HepG2 (cell line): ENCODE measurements around the gene MCAT. TPM values are rescaled to one million over a fixed set of nuclear protein-coding genes. Genes with fewer than 3 reads are reported as not detected.

Source experiments
- CAMTA2 ChIP-seq: sonication (generic); formaldehyde crosslinking; IDR thresholded peaks from 2 replicates; pipeline ENCODE4 v1.4.0; 2020; ENCODE audit warnings: mild to moderate bottlenecking, missing genetic modification reagents, borderline replicate concordance
- CC2D1A ChIP-seq: sonication (generic); formaldehyde crosslinking; IDR thresholded peaks from 2 replicates; pipeline ENCODE4 v1.8.1; 2023; ENCODE audit warnings: mild to moderate bottlenecking, missing genetic modification reagents
- GPN1 ChIP-seq: sonication (generic); formaldehyde crosslinking; IDR thresholded peaks from 2 replicates; pipeline ENCODE4 v1.5.1; 2020; ENCODE audit warnings: missing genetic modification reagents, borderline replicate concordance
- HOXA7 ChIP-seq: sonication (generic); formaldehyde crosslinking; IDR thresholded peaks from 2 replicates; pipeline ENCODE4 v1.8.1; 2022; ENCODE audit warnings: mild to moderate bottlenecking, missing genetic modification reagents, moderate library complexity
- KDM2A ChIP-seq: sonication (generic); formaldehyde crosslinking; IDR thresholded peaks from 2 replicates; pipeline ENCODE4 v1.4.0; 2020; ENCODE audit warnings: low read depth, missing genetic modification reagents, borderline replicate concordance
- LCORL ChIP-seq, 2 experiments: fragments of 450-650 bp in 1 of 2; sonication (generic) in 1 of 2; formaldehyde crosslinking in 1 of 2; IDR thresholded peaks; 2 replicates each; pipeline versions ENCODE4 v1.5.0 to v1.6.1; 2017 to 2020; ENCODE audit warnings: antibody characterized with exemption in 1 of 2, missing genetic modification reagents in 1 of 2
- NKX3-1 ChIP-seq: sonication (generic); formaldehyde crosslinking; IDR thresholded peaks from 2 replicates; pipeline ENCODE4 v1.5.0; 2020; ENCODE audit warnings: missing genetic modification reagents
- PLRG1 ChIP-seq: fragments of 450-650 bp; conservative IDR thresholded peaks from 2 replicates; pipeline ENCODE4 v1.6.1; 2016
- PRPF4 ChIP-seq: fragments of 200-400 bp; formaldehyde crosslinking; IDR thresholded peaks from 2 replicates; pipeline ENCODE4 v1.6.1; 2016; ENCODE audit warnings: low read length, low read depth; ENCODE audit not compliant: poor library complexity, severe bottlenecking
- RCOR2 ChIP-seq: IDR thresholded peaks from 2 replicates; pipeline ENCODE4 v1.6.1; 2016; ENCODE audit warnings: missing biosample characterization, missing genetic modification reagents
- RFXANK ChIP-seq: IDR thresholded peaks from 2 replicates; pipeline ENCODE4 v1.6.1; 2016
- SUZ12 ChIP-seq: fragments of 150-350 bp; IDR thresholded peaks from 2 replicates; pipeline ENCODE4 v1.6.1; 2014; ENCODE audit warnings: low read depth, low read length
- TAF15 ChIP-seq: fragments of 200-400 bp; formaldehyde crosslinking; IDR thresholded peaks from one replicate; pipeline ENCODE4 v1.6.1; 2018; ENCODE audit warnings: mild to moderate bottlenecking, low read depth, low read length; ENCODE audit not compliant: poor library complexity, severe bottlenecking
- TBX3 ChIP-seq: fragments of 450-650 bp; IDR thresholded peaks from 2 replicates; pipeline ENCODE4 v1.6.1; 2017; ENCODE audit warnings: antibody characterized with exemption, mild to moderate bottlenecking, inconsistent platforms, borderline replicate concordance
- ZBTB38 ChIP-seq: sonication (generic); formaldehyde crosslinking; IDR thresholded peaks from 2 replicates; pipeline ENCODE4 v1.5.1; 2020; ENCODE audit warnings: mild to moderate bottlenecking, missing genetic modification reagents
- ZFP62 ChIP-seq: sonication (generic); formaldehyde crosslinking; IDR thresholded peaks from 2 replicates; pipeline ENCODE4 v1.4.0; 2020; ENCODE audit warnings: missing genetic modification reagents
- ZNF253 ChIP-seq: sonication (generic); formaldehyde crosslinking; IDR thresholded peaks from 2 replicates; pipeline ENCODE4 v1.8.0; 2022; ENCODE audit warnings: mild to moderate bottlenecking, missing genetic modification reagents, borderline replicate concordance
- ZNF451 ChIP-seq: sonication (generic); formaldehyde crosslinking; IDR thresholded peaks from 2 replicates; pipeline ENCODE4 v1.5.0; 2020; ENCODE audit warnings: mild to moderate bottlenecking, missing genetic modification reagents
- ZNF547 ChIP-seq: sonication (generic); formaldehyde crosslinking; IDR thresholded peaks from 2 replicates; pipeline ENCODE4 v1.5.1; 2020; ENCODE audit warnings: mild to moderate bottlenecking, missing genetic modification reagents
- ZNF550 ChIP-seq: sonication (generic); formaldehyde crosslinking; IDR thresholded peaks from 2 replicates; pipeline ENCODE4 v1.4.0; 2020; ENCODE audit warnings: mild to moderate bottlenecking, missing genetic modification reagents, borderline replicate concordance
- ZNF570 ChIP-seq: sonication (generic); formaldehyde crosslinking; IDR thresholded peaks from 2 replicates; pipeline ENCODE4 v1.4.0; 2020; ENCODE audit warnings: mild to moderate bottlenecking, missing genetic modification reagents, borderline replicate concordance
- ZSCAN25 ChIP-seq: sonication (generic); formaldehyde crosslinking; IDR thresholded peaks from 2 replicates; pipeline ENCODE4 v1.8.0; 2022; ENCODE audit warnings: mild to moderate bottlenecking, missing genetic modification reagents
- polyA plus RNA-seq, 8 experiments: library from polyadenylated mRNA; depleted of rRNA in 3 of 8; stranded (reverse) in 7 of 8; unstranded in 1 of 8; fragments of >200 nt; fragmentation: Illumina TruSeq in 4 of 8; extraction: Trizol in 4 of 8; gene quantifications; 2 replicates each; pipeline versions ENCODE4 v1.2.1 to v1.2.3, GENCODE V29; 2011 to 2016; ENCODE audit warnings: low read depth in 4 of 8, missing spikeins in 1 of 8, mixed read lengths in 1 of 8; ENCODE audit not compliant: insufficient read depth in 1 of 8
- total RNA-seq, 5 experiments: library from RNA; depleted of rRNA; stranded (reverse); fragments of >200 nt; fragmentation: Illumina TruSeq; extraction: Trizol; gene quantifications; 2 replicates each; pipeline ENCODE4 v1.2.3, GENCODE V29; 2016; ENCODE audit warnings: low read depth in 1 of 5
- TF ChIP-seq, protein P1 (sequence below): sonication (generic); formaldehyde crosslinking; IDR thresholded peaks from 2 replicates; pipeline ENCODE4 v1.5.1; 2020; ENCODE audit warnings: missing genetic modification reagents, mild to moderate bottlenecking, borderline replicate concordance
- TF ChIP-seq, protein P2 (sequence below): sonication (generic); formaldehyde crosslinking; IDR thresholded peaks from 2 replicates; pipeline ENCODE4 v1.9.0; 2021; ENCODE audit warnings: missing genetic modification reagents, borderline replicate concordance
- TF ChIP-seq, protein P3 (sequence below): sonication (generic); formaldehyde crosslinking; IDR thresholded peaks from 2 replicates; pipeline ENCODE4 v1.4.0; 2020; ENCODE audit warnings: mild to moderate bottlenecking, missing genetic modification reagents

The MCAT gene
- total and polyA plus RNA-seq, 2 of the 13 experiments (the other 11 are each of a cell fraction or from before 2014, with no cell fraction given): 9.3 to 16.7 TPM

DNA sequence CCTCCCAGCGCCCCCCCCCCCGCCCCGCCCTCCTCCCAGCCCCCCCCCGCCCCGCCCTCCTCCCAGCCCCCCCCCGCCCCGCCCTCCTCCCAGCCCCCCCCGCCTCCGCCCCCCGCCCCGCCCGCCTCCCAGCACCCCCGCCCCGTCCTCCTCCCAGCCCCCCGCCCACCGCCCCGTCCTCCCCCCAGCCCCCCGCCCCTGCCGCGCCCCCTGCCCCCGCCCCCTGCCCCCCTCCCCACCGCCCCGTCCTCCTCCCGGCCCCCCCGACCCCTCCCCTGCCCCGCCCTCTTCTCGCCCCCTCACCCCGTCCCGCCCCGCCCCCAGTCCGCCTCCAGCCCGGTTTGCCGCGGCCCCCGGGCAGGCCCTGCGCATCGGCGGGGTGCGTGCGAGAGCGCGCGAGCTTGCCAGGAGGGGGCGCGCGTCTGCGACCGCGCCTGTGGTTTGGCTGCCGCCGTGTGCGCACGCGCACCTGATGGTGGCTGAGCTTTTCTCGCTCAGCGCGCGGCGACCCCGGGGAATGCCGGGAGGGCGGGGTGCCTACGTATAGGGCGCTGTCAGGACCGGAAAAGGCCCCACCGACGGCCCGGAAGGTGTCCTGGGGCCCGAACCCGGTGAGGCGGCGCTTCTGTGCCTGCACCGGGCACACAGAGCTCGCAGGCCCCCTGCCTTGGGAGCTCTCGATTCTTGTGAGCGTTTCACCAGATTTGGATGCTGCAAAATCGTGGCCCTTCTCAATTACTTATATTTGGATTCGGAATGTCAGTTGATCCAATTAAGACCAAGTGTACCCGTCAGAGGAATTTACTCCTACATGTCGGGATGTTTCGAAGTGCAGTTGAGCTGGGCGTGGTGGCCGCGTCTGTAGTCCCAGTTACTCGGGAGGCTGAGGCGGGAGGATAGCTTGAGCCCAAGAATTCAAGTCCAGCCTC, 44.2 kb upstream of the MCAT start (continued):
- TF ChIP-seq ZBTB38 (peak; percentile 95), KDM2A (CRISPR knock-in tag) (peak; percentile 83), RCOR2 (CRISPR knock-in tag) (no peak), ZNF550 (no peak), ZSCAN25 (CRISPR knock-in tag) (peak; percentile 68; the same call in 1 of the 2 replicates), RFXANK (CRISPR knock-in tag) (no peak), CAMTA2 (CRISPR knock-in tag) (0 out of 2 replicates have a peak, but pooled peaks have one; percentile 76), ZNF253 (CRISPR knock-in tag) (no peak), NKX3-1 (CRISPR knock-in tag) (peak; percentile 83; the same call in 1 of the 2 replicates), ZNF570 (CRISPR knock-in tag) (no peak), GPN1 (CRISPR knock-in tag) (no peak), PRPF4 (no peak), ZNF547 (CRISPR knock-in tag) (no peak), TBX3 (no peak), ZFP62 (CRISPR knock-in tag) (no peak), LCORL (IDR thresholded peaks at IDR 0.05) (no peak), LCORL (CRISPR knock-in tag; IDR thresholded peaks at IDR 0.05) (peak; percentile 31; the same call in 1 of the 2 replicates), ZNF451 (CRISPR knock-in tag) (no peak), HOXA7 (CRISPR knock-in tag) (no peak), SUZ12 (0 out of 2 replicates have a peak, but pooled peaks have one; percentile 17), PLRG1 (no peak), TAF15 (no peak), CC2D1A (CRISPR knock-in tag) (no peak)
- TF ChIP-seq, protein P1, sequence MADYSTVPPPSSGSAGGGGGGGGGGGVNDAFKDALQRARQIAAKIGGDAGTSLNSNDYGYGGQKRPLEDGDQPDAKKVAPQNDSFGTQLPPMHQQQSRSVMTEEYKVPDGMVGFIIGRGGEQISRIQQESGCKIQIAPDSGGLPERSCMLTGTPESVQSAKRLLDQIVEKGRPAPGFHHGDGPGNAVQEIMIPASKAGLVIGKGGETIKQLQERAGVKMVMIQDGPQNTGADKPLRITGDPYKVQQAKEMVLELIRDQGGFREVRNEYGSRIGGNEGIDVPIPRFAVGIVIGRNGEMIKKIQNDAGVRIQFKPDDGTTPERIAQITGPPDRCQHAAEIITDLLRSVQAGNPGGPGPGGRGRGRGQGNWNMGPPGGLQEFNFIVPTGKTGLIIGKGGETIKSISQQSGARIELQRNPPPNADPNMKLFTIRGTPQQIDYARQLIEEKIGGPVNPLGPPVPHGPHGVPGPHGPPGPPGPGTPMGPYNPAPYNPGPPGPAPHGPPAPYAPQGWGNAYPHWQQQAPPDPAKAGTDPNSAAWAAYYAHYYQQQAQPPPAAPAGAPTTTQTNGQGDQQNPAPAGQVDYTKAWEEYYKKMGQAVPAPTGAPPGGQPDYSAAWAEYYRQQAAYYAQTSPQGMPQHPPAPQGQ (CRISPR knock-in tag): peak; percentile 53; the same call in 1 of the 2 replicates
- TF ChIP-seq, protein P2, sequence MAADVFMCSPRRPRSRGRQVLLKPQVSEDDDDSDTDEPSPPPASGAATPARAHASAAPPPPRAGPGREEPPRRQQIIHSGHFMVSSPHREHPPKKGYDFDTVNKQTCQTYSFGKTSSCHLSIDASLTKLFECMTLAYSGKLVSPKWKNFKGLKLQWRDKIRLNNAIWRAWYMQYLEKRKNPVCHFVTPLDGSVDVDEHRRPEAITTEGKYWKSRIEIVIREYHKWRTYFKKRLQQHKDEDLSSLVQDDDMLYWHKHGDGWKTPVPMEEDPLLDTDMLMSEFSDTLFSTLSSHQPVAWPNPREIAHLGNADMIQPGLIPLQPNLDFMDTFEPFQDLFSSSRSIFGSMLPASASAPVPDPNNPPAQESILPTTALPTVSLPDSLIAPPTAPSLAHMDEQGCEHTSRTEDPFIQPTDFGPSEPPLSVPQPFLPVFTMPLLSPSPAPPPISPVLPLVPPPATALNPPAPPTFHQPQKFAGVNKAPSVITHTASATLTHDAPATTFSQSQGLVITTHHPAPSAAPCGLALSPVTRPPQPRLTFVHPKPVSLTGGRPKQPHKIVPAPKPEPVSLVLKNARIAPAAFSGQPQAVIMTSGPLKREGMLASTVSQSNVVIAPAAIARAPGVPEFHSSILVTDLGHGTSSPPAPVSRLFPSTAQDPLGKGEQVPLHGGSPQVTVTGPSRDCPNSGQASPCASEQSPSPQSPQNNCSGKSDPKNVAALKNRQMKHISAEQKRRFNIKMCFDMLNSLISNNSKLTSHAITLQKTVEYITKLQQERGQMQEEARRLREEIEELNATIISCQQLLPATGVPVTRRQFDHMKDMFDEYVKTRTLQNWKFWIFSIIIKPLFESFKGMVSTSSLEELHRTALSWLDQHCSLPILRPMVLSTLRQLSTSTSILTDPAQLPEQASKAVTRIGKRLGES (CRISPR knock-in tag): no peak
- TF ChIP-seq, protein P3, sequence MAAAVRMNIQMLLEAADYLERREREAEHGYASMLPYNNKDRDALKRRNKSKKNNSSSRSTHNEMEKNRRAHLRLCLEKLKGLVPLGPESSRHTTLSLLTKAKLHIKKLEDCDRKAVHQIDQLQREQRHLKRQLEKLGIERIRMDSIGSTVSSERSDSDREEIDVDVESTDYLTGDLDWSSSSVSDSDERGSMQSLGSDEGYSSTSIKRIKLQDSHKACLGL (CRISPR knock-in tag): peak; percentile 68; the same call in 1 of the 2 replicates
